ENCODE measurements around the gene BYSL. TPM values are rescaled to one million over a fixed set of nuclear protein-coding genes. Genes with fewer than 3 reads are reported as not detected.

The BYSL gene
- total RNA-seq, 4 donors from 2014 or later: 4.1 to 12.2 (median 7.7) TPM

DNA sequence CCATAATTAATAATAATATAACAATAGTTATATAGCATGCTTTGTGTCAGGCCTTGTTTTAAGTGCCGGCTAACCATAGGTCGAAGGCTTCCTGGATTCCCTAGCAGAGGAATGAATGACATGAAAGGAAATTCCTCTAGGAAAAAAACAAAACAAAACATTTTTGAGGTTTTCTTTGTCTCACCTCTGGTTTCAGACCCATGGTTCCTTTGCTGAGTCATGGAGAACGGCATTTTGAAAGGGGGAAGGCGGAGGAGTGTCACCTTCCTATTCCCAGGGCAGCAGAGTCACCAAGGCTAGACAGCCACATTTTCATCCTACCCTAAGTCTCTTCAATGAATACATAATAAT is 45.6 kb downstream of the BYSL start:
- 75 to 82% methylated on average over 4 of the region's 4 CpGs for WGBS, 2 donors
- no peak for DNase-seq (ENCODE audit: low spot score in 2 of 2)
- intact Hi-C loops (cut with DNase I; ENCODE audit: low total_unique reads): no loop called here

DNA sequence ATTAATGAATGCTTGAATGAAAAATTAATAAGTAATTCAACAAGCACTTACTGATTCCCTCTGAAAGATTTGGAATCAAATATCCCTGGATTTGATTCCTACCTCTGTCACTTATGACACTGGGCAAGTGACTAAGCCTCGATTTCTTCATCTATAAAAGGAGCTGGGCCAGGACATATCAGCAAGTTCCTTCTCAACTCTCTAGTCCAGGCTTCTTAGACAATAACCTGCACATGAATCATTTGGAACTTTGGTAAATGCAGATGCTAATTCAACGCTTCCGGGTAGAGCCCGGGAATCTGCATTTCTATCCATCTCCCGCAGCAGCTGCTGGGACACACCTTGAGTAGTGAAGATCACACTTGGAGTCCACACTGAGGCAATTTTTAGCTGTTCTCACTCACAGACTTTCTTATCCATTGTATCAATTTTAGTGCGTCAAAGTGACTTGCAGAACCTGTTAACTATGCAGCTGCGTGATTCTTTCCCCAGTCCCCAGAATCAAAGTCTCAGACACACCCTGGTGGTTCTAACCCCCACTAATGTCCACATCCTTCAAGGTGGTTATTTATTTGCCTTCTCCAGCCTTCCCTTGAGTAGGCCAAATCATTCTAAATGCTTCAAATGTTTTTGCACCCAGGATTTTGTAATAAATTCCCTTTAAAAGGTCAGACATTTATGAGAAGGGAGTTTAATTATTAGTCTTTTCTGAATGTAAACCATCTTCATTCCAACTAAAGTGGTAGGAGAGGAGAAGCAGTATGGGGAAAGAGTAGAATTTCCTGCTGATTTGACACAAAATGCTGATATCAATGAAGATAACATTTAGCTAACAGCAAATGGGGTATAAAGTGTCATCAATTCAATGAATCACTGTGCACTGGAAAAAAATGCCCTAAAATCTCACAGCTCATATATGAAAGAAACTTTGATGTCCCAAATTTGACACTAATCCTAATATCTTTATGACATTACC is 46.3 kb downstream of the BYSL start:
- peak in 1 of 2 donors; percentile 20 for DNase-seq (ENCODE audit: low spot score in 2 of 2)
- intact Hi-C loops (cut with DNase I; ENCODE audit: low total_unique reads): no loop called here
- 81 to 87% methylated on average over 7 of the region's 7 CpGs for WGBS, 2 donors
- H3K4me3 ChIP-seq (ENCODE audit: low read depth, poor library complexity, severe bottlenecking): no peak overlapping the region
- TF ChIP-seq, protein P1, sequence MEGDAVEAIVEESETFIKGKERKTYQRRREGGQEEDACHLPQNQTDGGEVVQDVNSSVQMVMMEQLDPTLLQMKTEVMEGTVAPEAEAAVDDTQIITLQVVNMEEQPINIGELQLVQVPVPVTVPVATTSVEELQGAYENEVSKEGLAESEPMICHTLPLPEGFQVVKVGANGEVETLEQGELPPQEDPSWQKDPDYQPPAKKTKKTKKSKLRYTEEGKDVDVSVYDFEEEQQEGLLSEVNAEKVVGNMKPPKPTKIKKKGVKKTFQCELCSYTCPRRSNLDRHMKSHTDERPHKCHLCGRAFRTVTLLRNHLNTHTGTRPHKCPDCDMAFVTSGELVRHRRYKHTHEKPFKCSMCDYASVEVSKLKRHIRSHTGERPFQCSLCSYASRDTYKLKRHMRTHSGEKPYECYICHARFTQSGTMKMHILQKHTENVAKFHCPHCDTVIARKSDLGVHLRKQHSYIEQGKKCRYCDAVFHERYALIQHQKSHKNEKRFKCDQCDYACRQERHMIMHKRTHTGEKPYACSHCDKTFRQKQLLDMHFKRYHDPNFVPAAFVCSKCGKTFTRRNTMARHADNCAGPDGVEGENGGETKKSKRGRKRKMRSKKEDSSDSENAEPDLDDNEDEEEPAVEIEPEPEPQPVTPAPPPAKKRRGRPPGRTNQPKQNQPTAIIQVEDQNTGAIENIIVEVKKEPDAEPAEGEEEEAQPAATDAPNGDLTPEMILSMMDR (IDR thresholded peaks at IDR 0.05): no peak
- TF ChIP-seq POLR2A (IDR thresholded peaks at IDR 0.05): no peak

More for the DNA sequence above, 45.6 kb downstream of the BYSL start:
- TF ChIP-seq, protein P1 (IDR thresholded peaks at IDR 0.05): no peak
- TF ChIP-seq POLR2A (IDR thresholded peaks at IDR 0.05): no peak
- no peak overlapping the region for H3K4me3 ChIP-seq (ENCODE audit: low read depth, poor library complexity, severe bottlenecking)

DNA sequence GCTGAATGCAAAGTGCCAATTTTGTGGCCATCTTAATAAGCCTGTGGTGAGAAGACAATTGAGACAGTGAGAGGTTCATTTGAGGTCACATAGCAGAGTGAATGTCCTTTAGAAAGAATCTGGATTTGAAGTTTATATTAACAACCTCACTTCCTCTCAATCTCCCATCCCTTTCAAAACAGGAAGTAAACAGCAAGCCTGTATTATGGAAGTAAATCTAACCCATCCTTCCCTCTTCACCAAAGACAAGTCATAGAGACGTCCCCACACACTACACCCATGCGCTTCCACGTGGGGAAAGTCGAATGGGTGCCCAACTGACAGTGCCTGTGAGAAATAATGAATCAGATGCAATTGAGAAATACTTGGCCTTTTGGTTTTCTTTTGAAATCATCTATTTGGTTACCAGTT is 49.1 kb downstream of the BYSL start:
- TF ChIP-seq POLR2A (IDR thresholded peaks at IDR 0.05): no peak
- TF ChIP-seq, protein P1 (IDR thresholded peaks at IDR 0.05): no peak
- intact Hi-C loops (cut with DNase I; ENCODE audit: low total_unique reads): no loop called here
- 51 to 65% methylated on average over 4 of the region's 4 CpGs for WGBS, 2 donors
- peak; percentile 32 to 53 for DNase-seq (ENCODE audit: low spot score in 2 of 2)
- no peak overlapping the region for H3K4me3 ChIP-seq (ENCODE audit: low read depth, poor library complexity, severe bottlenecking)

DNA sequence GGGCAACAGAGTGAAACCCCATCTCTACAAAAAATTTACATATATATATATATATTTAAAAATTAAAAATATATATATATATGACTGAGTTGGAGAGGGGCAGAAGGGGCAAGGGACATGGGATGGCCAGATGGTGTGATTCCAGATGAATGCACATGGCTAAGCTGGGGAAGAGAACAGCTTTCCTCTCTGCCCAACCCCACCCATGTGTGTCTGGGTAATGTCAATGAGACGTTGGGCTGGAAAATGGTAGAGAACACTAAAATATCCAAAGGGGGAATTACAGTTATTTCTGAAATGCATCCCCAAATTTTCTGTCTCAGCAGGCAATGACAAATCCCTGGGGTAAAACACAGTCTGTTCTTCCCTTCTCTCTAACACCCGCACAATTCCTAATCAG is 51.5 kb downstream of the BYSL start:
- 66 to 71% methylated on average over 2 of the region's 2 CpGs for WGBS, 2 donors
- TF ChIP-seq, protein P1 (IDR thresholded peaks at IDR 0.05): no peak
- no peak for TF ChIP-seq POLR2A (IDR thresholded peaks at IDR 0.05)
- H3K4me3 ChIP-seq (ENCODE audit: low read depth, poor library complexity, severe bottlenecking): no peak overlapping the region
- no peak for DNase-seq (ENCODE audit: low spot score in 2 of 2)
- intact Hi-C loops (cut with DNase I; ENCODE audit: low total_unique reads): no loop called here

DNA sequence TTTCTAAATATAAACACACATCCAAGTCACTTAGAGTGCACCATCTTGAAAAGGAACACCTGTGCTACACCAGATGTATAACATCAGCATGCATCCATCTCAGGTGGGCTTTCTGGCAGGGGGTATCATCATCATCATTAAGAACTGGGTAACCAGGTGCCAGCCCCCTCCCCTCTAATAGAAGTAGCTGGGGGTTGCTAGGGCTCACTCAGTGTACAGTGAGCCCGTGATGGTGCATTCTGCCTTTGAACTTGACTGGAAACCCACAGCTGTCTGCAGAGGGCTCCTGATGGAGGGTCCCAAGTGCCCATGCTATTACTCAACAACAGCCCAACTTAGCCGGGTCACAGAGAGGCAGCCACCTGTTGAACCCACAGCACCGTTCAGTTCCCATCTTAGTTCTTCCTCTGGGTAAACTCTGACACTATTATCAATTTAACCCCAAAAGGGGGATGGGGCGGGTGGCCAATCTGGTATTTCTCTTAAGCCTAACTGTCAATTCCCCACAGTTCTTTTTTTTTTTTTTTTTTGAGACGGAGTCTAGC is 53.1 kb downstream of the BYSL start:
- intact Hi-C loops (cut with DNase I; ENCODE audit: low total_unique reads): no loop called here
- WGBS, 2 donors: 90 to 95% methylated on average over 5 of the region's 5 CpGs

More for the DNA sequence above, 53.1 kb downstream of the BYSL start:
- DNase-seq (ENCODE audit: low spot score in 2 of 2): no peak
- TF ChIP-seq POLR2A (IDR thresholded peaks at IDR 0.05): no peak
- TF ChIP-seq, protein P1 (IDR thresholded peaks at IDR 0.05): no peak
- H3K4me3 ChIP-seq (ENCODE audit: low read depth, poor library complexity, severe bottlenecking): no peak overlapping the region
